Measurements from ENCODE around the gene IFNLR1.

DNA sequence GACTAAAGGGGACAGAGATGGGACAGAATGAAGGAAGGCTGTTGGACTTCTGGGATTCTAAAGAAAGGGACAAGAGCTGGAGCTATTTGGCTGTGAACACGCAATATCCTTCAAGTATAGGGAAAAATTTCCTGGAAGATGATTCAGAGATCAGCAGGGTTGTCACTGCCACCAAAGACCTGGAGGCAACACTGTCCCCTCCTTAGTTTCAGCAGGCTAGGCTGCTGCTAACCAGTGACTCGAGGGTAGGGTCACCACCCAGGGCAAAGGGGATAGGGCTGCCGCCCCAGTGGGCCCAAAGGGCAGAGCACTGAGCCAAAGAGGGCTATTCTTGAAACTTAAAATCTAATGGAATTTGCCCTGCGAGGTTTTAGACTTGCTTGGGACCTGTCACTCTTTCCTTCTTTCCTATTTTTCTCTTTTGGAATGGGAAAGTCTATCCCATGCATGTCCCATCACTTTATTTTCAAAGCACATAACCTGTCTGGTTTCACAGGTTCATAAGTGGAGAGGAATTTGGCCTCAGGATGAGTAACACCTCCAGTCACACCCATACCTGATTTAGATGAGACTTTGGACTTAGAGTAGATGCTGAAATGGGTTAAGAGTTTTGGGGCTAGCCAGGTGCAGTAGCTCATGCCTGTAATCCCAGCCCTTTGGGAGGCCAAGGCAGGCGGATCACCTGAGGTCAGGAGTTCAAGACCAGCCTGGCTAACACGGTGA lies 11.9 kb downstream of the IFNLR1 start:
- TF ChIP-seq, protein P1, sequence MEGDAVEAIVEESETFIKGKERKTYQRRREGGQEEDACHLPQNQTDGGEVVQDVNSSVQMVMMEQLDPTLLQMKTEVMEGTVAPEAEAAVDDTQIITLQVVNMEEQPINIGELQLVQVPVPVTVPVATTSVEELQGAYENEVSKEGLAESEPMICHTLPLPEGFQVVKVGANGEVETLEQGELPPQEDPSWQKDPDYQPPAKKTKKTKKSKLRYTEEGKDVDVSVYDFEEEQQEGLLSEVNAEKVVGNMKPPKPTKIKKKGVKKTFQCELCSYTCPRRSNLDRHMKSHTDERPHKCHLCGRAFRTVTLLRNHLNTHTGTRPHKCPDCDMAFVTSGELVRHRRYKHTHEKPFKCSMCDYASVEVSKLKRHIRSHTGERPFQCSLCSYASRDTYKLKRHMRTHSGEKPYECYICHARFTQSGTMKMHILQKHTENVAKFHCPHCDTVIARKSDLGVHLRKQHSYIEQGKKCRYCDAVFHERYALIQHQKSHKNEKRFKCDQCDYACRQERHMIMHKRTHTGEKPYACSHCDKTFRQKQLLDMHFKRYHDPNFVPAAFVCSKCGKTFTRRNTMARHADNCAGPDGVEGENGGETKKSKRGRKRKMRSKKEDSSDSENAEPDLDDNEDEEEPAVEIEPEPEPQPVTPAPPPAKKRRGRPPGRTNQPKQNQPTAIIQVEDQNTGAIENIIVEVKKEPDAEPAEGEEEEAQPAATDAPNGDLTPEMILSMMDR (IDR thresholded peaks at IDR 0.05): no peak
- TF ChIP-seq POLR2A (IDR thresholded peaks at IDR 0.05): no peak

Data from testis (tissue), 2 donors.